NCI-H748 (cell line): Measurements from ENCODE around the gene TM4SF4.

Source experiments
- DNase-seq: peaks from one replicate; lab custom pipeline; 2025; ENCODE audit not compliant: unreplicated experiment; lab: John Stamatoyannopoulos, UW

The TM4SF4 gene

DNA sequence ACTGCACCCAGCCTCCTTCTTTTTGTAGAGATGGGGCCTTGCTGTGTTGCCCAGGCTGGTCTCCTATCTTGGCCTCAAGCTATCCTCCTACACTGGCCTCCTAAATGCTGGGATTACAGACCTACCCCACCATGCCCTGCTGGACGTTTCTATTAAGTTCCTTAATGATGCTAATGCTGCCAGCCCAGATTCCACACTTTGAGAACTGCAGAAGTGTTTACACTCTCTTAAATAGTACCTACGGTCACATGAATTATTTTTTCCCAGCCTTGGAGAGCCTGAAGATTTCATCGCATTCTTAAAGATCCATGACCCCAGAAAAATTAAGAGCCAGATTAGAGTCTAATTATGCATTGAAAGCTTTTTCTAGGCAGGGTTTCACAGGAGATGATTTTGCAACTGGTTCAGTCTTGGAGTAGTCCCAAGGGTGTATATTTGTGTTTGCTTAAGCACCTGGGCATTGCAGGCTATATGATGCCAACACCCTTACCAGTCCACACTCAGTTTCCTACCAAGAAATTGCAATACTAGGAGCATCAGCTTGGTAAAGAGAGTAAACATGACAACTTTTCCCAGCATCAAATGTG lies 36.6 kb downstream of the TM4SF4 start:
- no peak for DNase-seq

DNA sequence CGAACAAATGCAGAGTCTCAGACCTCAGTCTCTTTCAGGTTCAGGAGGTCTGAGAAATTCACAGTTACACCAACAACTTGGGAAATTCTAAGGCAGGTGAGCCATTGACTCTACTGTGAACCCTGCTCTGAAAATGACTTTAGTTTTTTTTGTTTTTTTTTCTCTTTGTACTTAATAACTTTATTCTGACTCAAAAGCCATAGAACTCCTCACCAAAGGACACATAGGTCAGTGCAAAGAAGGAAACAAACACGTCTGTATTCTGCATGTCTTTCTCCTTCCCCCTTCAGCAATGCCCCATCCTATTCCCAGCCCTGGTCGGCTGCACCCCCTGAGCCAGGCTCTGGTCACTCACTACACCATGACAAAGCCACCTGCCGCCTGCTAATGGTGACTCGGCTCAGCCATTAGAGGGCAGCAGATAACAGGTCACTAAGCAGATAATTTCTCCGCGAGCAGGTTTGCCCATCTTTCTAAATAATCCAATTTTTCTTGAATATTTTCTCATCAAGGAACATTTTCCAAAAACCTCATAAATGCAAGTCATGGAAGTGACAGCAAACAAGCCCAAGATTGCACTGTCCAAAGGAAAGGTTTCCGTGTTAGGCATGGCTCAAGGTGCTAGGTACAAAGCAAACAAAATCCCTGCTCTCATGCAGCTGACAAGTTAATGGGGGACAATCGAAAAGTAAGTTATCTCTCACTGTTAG lies 37.7 kb downstream of the TM4SF4 start:
- peak; percentile 66 for DNase-seq

DNA sequence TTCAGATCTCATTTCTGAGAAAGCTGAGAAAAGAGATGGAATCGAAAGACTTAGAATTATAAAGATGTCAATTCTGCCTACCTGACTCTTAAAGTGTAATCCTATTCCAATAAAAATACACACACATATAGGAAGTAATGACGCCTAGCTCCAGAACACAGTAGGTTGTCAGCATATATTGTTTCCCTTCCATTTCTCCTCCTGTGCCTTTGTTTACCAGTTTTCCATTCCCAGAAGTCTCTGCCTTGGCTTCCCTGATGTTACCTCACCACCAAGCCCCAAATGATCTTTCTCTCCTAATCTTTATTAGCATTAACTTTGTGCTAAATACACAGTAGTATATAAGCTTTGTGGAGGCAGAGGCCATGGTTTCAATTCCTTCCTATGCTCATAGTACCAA lies 40.0 kb downstream of the TM4SF4 start:
- no peak for DNase-seq

GRCh38 chr3:149515249-149515648 lies 40.8 kb downstream of the TM4SF4 start:
- no peak for DNase-seq

DNA sequence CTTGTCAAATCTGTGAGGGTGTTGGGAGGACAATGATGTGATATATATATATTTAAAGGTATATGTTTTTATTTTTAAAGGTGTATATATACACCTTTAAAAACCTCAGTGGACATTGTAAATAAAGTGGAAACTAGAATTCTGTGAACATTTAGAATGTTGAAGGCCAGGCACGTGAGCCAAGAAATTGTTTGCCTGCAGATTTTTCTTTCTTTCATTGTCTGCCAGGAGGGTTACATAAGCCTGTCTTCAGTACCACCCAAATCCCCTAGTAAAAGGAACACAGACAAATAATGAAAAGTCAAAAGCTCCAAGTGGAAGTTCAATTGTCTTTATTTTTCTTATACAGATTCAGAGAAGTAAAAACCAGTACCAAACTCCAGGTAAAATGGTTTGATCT lies 42.4 kb downstream of the TM4SF4 start:
- DNase-seq = no peak

DNA sequence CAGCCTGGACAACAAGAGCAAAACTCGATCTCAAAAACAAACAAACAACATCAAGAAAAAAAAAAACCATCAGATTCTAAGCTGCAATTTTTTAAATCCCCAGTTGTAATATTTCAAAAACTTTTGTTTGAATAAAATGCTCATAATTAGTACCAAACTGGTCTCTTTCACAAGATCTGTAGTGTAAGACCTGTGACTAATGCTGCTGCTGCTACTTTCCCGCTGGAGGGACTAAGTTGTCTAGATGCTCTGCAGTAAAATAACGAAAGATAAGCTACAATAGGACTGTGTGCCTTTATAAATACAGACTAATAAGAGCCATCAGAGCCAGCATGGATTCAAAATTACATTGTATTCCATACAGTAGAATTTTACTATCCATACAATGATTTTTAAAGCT lies 45.4 kb downstream of the TM4SF4 start:
- DNase-seq = no peak

GRCh38 chr3:149523512-149524299 lies 49.2 kb downstream of the TM4SF4 start:
- no peak for DNase-seq

DNA sequence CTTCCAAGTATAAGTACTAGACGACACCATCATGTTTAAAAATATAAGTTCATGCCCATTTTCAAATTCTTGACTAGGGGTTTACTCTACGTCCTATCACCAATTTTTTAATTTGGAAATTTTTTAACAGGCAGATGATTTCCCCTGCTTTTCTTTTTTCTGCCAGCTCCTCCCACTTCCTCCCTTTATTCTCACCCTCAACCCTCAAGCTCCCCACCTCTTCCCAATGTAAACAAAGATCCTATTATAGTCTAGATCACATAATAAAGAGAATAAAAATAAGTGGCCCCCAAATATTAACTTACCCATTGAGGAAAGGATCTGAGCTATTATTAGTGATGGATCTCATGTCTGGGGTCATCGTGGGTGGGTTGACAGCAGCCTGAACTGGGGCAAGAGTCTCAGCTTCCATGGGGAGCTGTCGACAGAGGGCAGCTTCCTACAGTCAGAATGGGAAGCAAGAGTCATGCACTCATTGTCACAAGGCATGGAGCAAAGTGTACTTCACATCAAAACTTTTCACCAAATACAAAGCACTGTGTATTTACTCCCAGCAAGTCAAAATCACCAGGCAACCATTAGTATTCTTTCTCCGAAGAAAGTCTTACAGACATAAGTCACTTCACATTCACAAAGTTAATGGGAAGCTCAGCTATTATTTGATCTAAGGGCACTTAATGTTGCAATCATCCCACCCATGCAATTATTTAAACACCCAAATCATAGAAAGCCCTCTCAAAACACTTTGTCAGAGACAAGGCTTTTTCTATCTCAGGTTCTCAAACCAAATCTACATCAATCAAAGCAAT lies 53.2 kb downstream of the TM4SF4 start:
- DNase-seq = peak; percentile 45

DNA sequence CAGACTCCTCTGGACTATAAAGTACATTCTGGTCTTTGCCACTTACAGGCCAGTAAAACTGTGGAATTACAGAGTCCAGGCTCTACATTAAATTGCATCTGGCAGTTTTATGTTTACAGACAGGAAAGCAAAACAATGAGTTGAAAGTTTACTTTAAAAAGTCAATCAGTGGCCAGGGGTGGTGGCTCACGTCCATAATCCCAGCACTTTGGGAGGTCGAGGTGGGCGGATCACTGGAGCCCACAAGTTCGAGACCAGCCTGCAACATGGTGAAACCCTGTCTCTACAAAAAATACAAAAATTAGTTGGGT lies 53.8 kb downstream of the TM4SF4 start:
- peak; percentile 32 for DNase-seq

GRCh38 chr3:149529099-149529498 lies 54.6 kb downstream of the TM4SF4 start:
- DNase-seq = no peak

DNA sequence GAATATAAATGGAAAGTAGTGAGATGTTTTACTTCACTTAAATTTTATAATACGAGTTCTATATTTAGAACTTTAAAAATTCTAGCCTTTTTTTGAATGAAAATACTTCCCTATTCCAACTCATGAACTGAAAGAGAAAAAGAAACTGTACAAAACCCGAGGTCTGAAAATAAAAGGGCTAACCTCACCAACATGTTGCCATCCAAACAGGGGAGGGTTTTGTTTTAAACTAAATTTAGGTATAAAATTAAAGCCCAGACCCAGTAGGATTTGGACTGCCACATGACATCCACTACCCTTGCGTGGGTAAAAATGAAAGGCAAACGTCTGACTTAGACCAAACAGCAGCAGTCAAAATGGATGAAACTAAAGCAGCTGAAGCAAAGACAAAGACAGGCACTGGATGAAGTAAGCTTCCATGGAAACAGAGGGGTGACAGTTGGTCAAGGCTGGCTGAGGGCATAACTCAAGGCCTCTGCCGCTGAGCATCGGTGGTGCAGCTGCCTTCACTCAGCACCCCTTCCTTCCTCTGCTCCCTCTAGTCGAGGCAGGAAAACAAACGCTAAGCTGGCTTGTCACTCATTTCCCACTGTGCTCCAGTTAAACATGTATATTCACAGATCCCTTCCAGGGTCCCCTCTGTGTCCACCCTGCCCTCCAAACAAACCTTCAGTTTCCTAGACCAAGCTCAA lies 58.1 kb downstream of the TM4SF4 start:
- DNase-seq = no peak

DNA sequence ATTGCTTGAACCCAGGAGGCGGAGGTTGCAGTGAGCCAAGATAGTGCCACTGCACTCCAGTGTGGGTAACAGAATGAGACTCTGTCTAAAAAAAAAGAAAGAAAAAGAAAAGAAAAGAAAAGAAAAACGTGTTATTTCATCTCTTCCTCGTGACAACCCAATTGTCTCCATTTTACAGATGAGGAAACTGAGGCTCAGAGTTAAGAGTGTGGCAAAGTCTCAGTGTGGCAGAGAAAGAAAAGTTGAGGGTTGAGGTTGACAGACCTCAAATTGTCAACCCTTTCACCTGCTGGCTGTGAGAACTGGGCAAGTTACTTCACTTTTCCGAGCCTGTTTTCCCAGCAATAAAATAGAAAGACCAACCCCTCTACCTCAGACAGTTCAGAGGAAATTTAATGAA lies 59.6 kb downstream of the TM4SF4 start:
- DNase-seq = no peak

DNA sequence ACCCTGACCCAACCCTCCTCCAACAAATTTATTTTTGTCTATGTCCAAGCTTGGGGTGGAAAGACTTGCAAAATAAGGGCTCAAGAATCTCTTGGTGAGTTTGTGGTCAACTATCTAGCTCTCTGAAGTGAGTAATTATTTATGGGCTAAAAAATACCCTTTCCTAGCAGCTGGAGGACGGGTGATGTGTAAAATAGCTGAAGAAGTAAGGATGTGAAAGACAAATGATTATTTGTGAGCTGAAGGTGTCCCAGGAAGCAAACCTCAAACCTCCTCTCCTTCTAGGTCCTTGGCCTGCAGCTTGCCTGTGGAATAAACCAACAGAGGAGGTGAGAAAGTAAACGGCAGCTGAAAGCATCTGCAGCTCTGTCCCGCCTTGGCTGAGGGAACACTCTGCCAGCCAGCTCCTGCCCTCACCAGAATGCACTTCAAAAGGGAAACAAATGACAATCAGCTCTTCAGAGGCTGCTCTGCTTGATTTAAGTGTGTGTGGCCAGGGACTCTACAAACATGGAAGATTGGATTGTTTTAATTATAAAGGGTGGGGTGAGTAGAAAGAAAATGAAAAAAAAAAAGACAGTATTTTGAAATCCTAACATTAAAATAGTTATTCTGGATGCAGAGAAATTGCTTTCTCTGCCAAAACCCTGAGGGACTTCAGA lies 60.3 kb downstream of the TM4SF4 start:
- DNase-seq = peak; percentile 76

DNA sequence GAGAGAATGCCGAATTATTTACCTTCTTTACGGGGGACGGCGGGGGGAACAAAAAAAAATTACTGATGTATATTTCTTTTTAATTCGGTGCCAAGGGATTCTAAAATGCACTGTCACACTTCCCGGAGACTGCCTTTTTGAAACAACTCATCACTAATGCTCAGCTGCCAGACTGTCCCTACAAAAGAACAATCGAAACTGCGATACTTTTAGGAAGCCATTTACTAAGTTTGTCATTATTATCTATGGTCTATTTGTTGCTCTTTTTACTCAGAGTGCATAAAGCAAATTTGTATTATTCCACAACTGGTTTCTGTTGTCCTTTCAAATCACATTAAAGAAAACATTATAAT lies 60.8 kb downstream of the TM4SF4 start:
- DNase-seq = peak; percentile 49

GRCh38 chr3:149536429-149536828 lies 61.9 kb downstream of the TM4SF4 start:
- no peak for DNase-seq

DNA sequence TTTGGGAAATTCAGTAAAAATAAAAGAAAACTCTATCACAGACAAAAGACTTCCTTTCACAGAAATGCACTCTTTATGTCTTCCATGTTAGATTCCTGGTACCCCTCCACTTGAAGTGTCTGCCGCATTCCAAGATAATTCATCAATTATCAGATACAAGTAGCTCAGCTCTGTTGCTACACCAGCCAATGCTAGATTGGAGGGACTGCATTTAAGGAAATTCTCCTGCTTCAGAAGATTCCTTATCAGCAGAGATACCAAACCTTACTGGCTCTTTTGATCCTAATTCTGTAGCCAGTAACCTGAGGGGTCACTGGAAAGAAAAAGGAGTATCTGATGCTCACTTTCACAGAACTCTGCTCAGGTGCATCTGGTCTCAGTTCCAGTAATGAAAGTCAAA lies 63.9 kb downstream of the TM4SF4 start:
- DNase-seq = no peak

GRCh38 chr3:149541091-149541491 lies 66.6 kb downstream of the TM4SF4 start:
- DNase-seq = no peak

- no peak for DNase-seq
Measured at GRCh38 chr3:149542375-149543312, 68.1 kb downstream of the TM4SF4 start.

DNA sequence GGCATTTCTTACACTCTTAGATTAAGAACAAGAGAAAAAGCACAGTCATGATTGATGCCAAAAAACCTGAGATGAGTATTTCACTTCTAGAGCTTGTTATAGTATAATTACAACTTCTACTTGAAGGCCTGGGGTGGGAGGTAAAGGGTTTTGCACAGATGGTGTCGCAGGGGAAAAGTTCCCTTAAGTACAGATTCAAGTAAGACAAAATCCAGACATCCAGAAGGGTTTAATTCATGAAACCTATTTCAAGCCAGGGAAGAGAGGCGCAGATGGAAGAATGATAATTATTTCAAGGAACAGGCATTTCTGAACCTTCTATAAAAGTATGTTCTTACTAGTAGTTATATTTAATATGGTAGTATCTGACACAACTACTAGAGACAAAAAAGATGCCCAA lies 70.6 kb downstream of the TM4SF4 start:
- DNase-seq = no peak
